HEK293T (cell line): Measurements from ENCODE around the gene GNB3.

ENCODE experiments used
- HDGF ChIP-seq: fragments of 450-650 bp; IDR thresholded peaks from 2 replicates; pipeline ENCODE4 v1.6.1; 2017; ENCODE audit warnings: antibody characterized with exemption, borderline replicate concordance
- L3MBTL2 ChIP-seq: fragments of 450-650 bp; conservative IDR thresholded peaks from 2 replicates; pipeline ENCODE4 v1.6.1; 2016; ENCODE audit warnings: mild to moderate bottlenecking
- SP1 ChIP-seq: fragments of 450-650 bp; IDR thresholded peaks from 2 replicates; pipeline ENCODE4 v1.6.1; 2017
- SUZ12 ChIP-seq: fragments of 450-650 bp; IDR thresholded peaks from 2 replicates; pipeline ENCODE4 v1.6.1; 2016; ENCODE audit warnings: mild to moderate bottlenecking
- ZNF384 ChIP-seq: fragments of 450-650 bp; IDR thresholded peaks from 2 replicates; pipeline ENCODE4 v1.6.1; 2016

DNA sequence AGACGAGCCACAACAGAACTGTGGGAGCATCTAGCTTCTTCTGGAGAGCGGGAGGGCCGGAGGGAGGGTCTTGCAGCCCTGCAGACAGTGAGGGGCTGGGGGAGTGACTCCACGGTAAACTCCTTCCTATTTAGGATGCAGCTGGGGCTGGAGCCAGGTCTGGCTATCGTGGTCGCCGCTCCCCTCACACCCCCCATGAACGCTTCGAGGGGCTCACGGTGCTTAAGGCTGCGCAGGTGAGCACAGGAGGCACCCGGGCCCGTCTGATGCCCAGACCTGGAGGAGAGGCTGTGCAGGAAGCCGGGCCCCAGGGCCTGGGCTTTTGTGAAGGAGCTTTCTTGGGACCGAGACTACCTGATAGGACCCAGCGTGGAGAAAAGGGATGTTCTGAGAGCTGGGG lies 3.9 kb upstream of the GNB3 start:
- TF ChIP-seq SP1, result no peak
- no peak for TF ChIP-seq SUZ12
- TF ChIP-seq HDGF, result no peak
- no peak for TF ChIP-seq L3MBTL2
- TF ChIP-seq ZNF384, result no peak
